Measurements from ENCODE around the gene CTSH.

CTSH gene

DNA sequence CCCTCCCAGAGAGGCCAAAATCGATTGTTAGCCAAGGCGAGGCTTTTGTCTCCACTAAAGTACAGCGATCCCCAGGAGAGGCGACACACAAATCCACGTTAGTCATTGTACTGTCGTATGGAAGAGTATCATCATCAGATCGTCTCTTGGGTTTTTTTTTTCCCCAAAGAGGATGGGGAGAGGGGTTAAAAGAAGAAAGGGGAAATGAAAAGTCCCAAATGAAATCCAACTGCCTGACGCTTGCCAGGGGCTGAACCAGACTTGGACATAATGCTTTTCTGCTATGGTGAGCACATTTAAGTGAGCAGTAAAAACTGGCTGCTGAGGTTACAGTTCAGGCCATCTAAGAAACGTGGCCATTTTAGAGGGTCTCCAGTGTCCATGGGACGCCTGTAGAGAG lies 37.9 kb upstream of the CTSH start:
- Mint-ChIP-seq H3K27ac (no peak overlapping the region), H3K9me3 (ENCODE audit: low read depth) (no peaks in the 10 kb centered on the region)

GRCh38 chr15:78981532-78982313 lies 36.9 kb upstream of the CTSH start:
- Mint-ChIP-seq H3K9me3 (ENCODE audit: low read depth) (no peaks in the 10 kb centered on the region), H3K4me3 (no peak overlapping the region), H3K27me3 (no peaks in the 10 kb centered on the region), H3K4me1 (ENCODE audit: low read depth) (no peaks in the 10 kb centered on the region), H3K27ac (no peak overlapping the region), H3K36me3 (no peaks in the 10 kb centered on the region)

More for the DNA sequence above, 37.9 kb upstream of the CTSH start:
- Mint-ChIP-seq H3K27me3 (no peaks in the 10 kb centered on the region), H3K4me1 (ENCODE audit: low read depth) (no peaks in the 10 kb centered on the region), H3K36me3 (no peaks in the 10 kb centered on the region), H3K4me3 (no peak overlapping the region)

- Mint-ChIP-seq H3K9me3 (ENCODE audit: low read depth) (no peaks in the 10 kb centered on the region), H3K4me1 (ENCODE audit: low read depth) (no peaks in the 10 kb centered on the region), H3K36me3 (no peaks in the 10 kb centered on the region), H3K4me3 (no peak overlapping the region), H3K27me3 (no peaks in the 10 kb centered on the region), H3K27ac (no peak overlapping the region)
These were observed 34.8 kb upstream of the CTSH start for GRCh38 chr15:78979456-78980320.

GRCh38 chr15:78978601-78979179 lies 33.8 kb upstream of the CTSH start:
- Mint-ChIP-seq H3K4me3 (no peak overlapping the region), H3K9me3 (ENCODE audit: low read depth) (no peaks in the 10 kb centered on the region), H3K27me3 (no peaks in the 10 kb centered on the region), H3K4me1 (ENCODE audit: low read depth) (no peaks in the 10 kb centered on the region), H3K27ac (no peak overlapping the region), H3K36me3 (no peaks in the 10 kb centered on the region)

DNA sequence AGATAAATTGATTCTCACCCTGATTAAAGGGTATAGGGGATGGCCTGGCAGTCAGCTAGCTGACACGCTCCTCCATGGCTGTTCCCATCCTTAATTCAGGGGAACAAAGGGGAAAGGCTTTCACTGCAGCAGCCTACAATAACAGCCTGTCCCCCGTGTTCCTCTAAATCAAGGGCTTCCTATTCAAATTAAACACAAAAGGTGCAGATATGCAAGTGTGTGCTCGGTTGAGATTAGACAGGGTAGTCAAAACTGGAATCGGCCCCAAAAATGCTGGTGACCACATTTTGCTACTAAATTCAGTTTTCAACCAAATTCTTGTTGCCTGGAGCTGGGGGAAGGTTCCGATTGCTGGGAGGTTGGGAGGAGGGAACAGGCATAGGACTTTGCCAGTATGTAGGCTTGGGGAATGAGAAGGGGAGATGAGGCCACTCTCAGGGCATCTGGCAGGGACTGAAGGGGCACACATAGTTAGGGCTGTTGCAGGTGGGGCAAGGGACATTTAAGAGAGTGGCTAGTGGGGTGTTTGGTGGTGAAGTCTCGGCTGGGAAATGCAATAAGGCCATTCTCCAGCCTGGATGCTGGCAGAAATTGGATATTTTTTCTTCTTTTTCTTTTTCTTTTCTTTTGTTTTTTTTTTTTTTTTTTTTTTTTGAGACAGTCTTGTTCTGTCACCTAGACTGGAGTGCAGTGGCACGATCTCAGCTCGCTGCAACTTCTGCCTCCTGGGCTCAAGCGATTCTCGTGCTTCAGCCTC lies 32.9 kb upstream of the CTSH start:
- no peaks in the 10 kb centered on the region for H3K36me3 Mint-ChIP-seq
- H3K4me3 Mint-ChIP-seq, result no peak overlapping the region
- no peaks in the 10 kb centered on the region for H3K4me1 Mint-ChIP-seq (ENCODE audit: low read depth)
- H3K27me3 Mint-ChIP-seq, result no peaks in the 10 kb centered on the region
- H3K27ac Mint-ChIP-seq, result no peak overlapping the region
- no peaks in the 10 kb centered on the region for H3K9me3 Mint-ChIP-seq (ENCODE audit: low read depth)

DNA sequence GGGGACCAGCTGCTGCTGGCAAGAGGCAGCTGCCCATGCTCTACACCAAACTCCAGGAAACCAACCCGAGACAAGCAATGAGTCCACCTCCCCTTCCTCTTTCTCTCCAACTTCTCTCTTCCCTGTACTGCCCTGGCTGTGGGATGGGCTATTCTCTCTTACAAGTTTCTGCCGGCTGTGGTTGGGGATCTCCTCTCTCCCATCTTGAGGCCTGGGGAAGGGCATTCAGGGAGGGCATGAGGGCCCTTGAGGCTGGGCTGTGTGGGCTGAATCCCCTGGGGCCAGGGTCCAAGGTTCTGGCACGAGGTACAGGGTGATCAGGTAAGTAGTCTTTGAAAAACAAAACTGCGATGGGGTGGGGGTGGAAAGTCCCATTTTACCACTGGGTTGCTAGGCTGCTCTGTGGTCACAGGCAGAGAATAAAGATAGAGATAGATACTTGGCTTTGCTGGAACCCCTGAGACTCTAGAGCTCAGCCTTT lies 32.3 kb upstream of the CTSH start:
- Mint-ChIP-seq H3K27ac (peak overlapping the region; percentile 2), H3K4me1 (ENCODE audit: low read depth) (no peaks in the 10 kb centered on the region), H3K9me3 (ENCODE audit: low read depth) (no peaks in the 10 kb centered on the region), H3K27me3 (no peaks in the 10 kb centered on the region), H3K36me3 (no peaks in the 10 kb centered on the region), H3K4me3 (no peak overlapping the region)

- Mint-ChIP-seq H3K4me1 (ENCODE audit: low read depth) (no peaks in the 10 kb centered on the region), H3K36me3 (no peaks in the 10 kb centered on the region), H3K9me3 (ENCODE audit: low read depth) (no peaks in the 10 kb centered on the region), H3K4me3 (no peak overlapping the region), H3K27ac (no peak overlapping the region), H3K27me3 (no peaks in the 10 kb centered on the region)
These were observed 31.8 kb upstream of the CTSH start for GRCh38 chr15:78976691-78977090.

DNA sequence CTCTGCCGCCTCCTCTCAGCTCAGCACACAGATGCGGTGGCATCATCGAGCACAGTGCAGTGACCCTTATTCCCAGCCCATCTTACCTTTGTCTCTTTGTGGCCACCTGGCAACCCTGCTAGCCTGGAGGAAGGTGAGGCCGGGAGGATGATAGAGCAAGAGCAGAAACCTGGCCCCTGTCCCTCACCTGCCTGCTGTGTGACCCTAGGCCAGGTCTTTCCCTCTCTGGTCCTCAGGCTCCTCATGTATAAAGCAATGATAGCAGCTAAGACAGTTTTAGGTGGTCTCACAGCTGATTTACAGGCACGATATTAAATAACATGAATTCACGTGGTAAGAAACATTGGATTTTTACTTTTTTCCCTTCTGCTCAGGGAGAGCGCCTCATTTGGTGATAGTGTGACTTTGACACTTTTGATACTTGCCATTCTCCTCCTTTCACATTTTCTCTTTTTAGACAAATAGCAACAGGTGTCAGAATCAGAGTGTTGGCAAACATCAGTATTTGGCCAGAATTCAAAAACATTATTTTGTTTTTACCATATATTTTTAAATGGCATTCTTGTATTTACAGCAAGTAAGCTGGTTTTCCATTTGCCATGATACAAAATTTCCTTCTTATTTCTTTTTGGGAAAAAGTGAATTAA lies 29.5 kb upstream of the CTSH start:
- Mint-ChIP-seq H3K27ac (no peak overlapping the region), H3K4me3 (no peak overlapping the region), H3K9me3 (ENCODE audit: low read depth) (no peaks in the 10 kb centered on the region), H3K4me1 (ENCODE audit: low read depth) (no peaks in the 10 kb centered on the region), H3K27me3 (no peaks in the 10 kb centered on the region), H3K36me3 (no peaks in the 10 kb centered on the region)

DNA sequence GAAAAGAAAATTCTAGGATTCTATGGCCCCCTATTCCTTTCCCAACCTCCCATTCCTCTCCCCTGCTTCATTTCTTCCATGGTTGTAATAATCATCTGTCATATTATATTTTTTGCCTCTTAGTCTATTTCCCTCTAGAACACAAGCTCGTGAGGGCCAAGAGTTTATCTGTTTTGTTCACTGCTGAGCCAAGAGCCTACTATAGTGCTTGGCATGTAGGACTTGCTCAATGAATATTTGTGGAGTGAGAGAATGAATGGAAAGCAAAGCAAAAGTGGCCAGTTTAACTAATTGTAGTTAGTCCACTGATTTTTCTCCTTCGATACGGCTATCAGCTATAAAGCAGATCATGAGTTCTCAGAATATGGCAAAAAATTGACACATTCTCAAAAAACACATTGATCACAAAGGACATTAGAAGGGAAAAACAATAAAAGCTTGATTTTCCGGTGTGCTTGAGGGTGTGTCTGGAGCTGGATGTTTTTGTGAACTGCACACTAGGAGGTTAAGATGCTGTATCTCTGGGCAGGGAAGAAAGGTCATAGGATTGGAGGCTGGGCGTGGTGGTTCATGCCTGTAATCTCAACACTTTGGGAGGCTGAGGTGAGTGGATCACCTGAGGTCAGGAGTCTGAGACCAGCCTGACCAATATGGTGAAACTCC lies 25.0 kb upstream of the CTSH start:
- Mint-ChIP-seq H3K9me3 (ENCODE audit: low read depth) (no peaks in the 10 kb centered on the region), H3K27me3 (no peaks in the 10 kb centered on the region), H3K4me3 (no peak overlapping the region), H3K36me3 (no peaks in the 10 kb centered on the region), H3K27ac (no peak overlapping the region), H3K4me1 (ENCODE audit: low read depth) (no peaks in the 10 kb centered on the region)

GRCh38 chr15:78968539-78969271 lies 23.9 kb upstream of the CTSH start:
- Mint-ChIP-seq H3K4me1 (ENCODE audit: low read depth) (no peaks in the 10 kb centered on the region), H3K27me3 (no peaks in the 10 kb centered on the region), H3K36me3 (no peaks in the 10 kb centered on the region), H3K27ac (no peak overlapping the region), H3K4me3 (no peak overlapping the region), H3K9me3 (ENCODE audit: low read depth) (no peaks in the 10 kb centered on the region)

DNA sequence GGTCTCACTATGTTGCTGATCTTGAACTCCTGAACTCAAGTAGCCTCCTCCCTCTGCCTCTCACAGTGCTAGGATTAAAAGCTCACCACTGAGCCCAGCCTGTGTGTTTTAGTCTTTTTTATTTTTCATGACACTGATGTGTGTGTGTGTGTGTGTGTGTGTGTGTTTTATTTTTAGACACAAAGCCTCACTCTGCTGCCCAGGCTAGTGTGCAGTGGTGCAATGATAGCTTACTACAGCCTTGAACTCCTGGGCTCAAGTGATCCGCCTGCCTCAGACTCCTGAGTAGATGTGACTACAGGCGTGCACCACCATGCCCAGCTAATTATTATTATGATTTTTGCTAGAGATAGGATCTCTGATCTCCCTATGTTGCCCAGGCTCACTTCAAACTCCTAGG lies 23.3 kb upstream of the CTSH start:
- Mint-ChIP-seq H3K27me3 (no peaks in the 10 kb centered on the region), H3K4me3 (no peak overlapping the region), H3K4me1 (ENCODE audit: low read depth) (no peaks in the 10 kb centered on the region), H3K27ac (no peak overlapping the region), H3K9me3 (ENCODE audit: low read depth) (no peaks in the 10 kb centered on the region), H3K36me3 (no peaks in the 10 kb centered on the region)

DNA sequence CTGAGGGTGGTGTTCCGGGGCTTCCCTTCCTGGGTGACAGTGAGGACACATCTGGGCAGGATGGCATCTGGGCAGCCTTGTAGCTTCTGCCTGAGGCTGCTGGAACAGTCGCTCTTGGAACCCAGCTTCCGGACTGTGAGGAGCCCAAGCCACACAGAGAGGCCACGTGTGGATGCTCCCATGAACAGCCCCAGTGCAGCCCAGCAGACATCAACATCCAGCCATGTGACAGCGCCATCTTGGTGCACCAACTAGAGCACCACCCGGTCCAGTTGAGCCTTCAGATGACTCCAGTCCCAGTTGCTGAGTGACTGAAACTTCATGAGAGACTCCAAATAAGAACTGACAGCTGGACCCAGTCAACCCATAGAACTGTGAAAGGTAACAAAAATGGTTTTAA lies 15.5 kb upstream of the CTSH start:
- Mint-ChIP-seq H3K4me1 (ENCODE audit: low read depth) (no peaks in the 10 kb centered on the region), H3K4me3 (no peak overlapping the region), H3K27me3 (peaks cover 1% of the 10 kb centered on the region), H3K36me3 (peaks cover 2% of the 10 kb centered on the region), H3K27ac (no peak overlapping the region), H3K9me3 (ENCODE audit: low read depth) (no peaks in the 10 kb centered on the region)

DNA sequence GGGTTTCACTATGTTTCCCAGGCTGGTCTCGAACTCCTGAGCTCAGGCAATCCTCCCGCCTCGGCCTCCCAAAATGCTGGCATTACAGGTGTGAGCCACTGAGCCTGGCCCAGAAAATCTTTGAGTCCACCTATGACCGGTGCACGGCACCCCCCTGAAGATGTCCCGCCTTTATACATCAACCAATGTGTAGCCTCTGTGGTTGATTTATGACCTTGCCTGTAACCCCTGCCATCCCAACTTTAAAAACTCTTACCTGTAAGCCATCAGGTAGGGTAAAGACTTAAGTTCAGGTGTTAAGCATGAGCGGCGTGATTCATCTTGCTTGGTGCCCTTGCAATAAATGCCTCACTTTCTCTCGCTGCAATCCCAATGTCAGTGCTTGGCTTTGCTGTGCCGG lies 14.5 kb upstream of the CTSH start:
- no peaks in the 10 kb centered on the region for H3K4me1 Mint-ChIP-seq (ENCODE audit: low read depth)
- H3K27ac Mint-ChIP-seq, result no peak overlapping the region
- H3K9me3 Mint-ChIP-seq (ENCODE audit: low read depth), result no peaks in the 10 kb centered on the region
- no peak overlapping the region for H3K4me3 Mint-ChIP-seq
- peaks cover 1% of the 10 kb centered on the region for H3K27me3 Mint-ChIP-seq
- peaks cover 2% of the 10 kb centered on the region for H3K36me3 Mint-ChIP-seq
